Activated CD8-positive, alpha-beta T cell treated with anti-CD3 and anti-CD28 coated beads, Interleukin-2, amount 10 ng/mL, durations not matched to agents 7 days and 5 days (primary cell): ENCODE data around the gene PLEKHA4. TPM values are rescaled to one million over a fixed set of nuclear protein-coding genes. Genes with fewer than 3 reads are reported as not detected.
"Not testable (repeated sequence)": the region's sequence is repeated elsewhere in the genome, so short reads cannot be mapped to it uniquely, and the experiment has no call there.

Experiments used
- ATAC-seq: fragments of 150-1000 bp; cut with Tn5 transposase; one replicate; pipeline ENCODE4 v1.10.0; 2021; ENCODE audit warnings: moderate library complexity
- CTCF ChIA-PET: fragments of 350-600 bp; sonication (Branson Sonifier 250); formaldehyde crosslinking; loops from one replicate; lab custom pipeline; 2021; ENCODE audit warnings: antibody characterized with exemption; lab: Charles Lee
- POLR2A ChIA-PET: fragments of 350-600 bp; sonication (Branson Sonifier 250); formaldehyde crosslinking; loops from one replicate; lab custom pipeline; 2021; ENCODE audit warnings: antibody characterized with exemption; lab: Charles Lee
- DNase-seq: peaks from one replicate; pipeline ENCODE4 v3.0.0-alpha.2; 2020
- H3K27ac Mint-ChIP-seq: one replicate; pipeline ENCODE4 v1.8.0; 2021; ENCODE audit warnings: mild to moderate bottlenecking, mixed read lengths
- H3K27me3 Mint-ChIP-seq: one replicate; pipeline ENCODE4 v1.8.0; 2021; ENCODE audit warnings: low read depth, mixed read lengths
- H3K36me3 Mint-ChIP-seq: one replicate; pipeline ENCODE4 v1.8.0; 2021; ENCODE audit warnings: low read depth, mixed read lengths
- H3K4me1 Mint-ChIP-seq: one replicate; pipeline ENCODE4 v1.8.0; 2021; ENCODE audit warnings: low read depth, mixed read lengths
- H3K4me3 Mint-ChIP-seq: one replicate; pipeline ENCODE4 v1.8.0; 2021; ENCODE audit warnings: mild to moderate bottlenecking, mixed read lengths
- H3K9me3 Mint-ChIP-seq: one replicate; pipeline ENCODE4 v1.8.0; 2022; ENCODE audit warnings: mixed read lengths; ENCODE audit not compliant: insufficient read depth
- total RNA-seq, 2 experiments: library from RNA; stranded (reverse); gene quantifications; one replicate each; pipeline ENCODE4 v1.2.3, GENCODE V29; 2021

Gene PLEKHA4
- total RNA-seq, 2 experiments from 2014 or later, result 4.4 to 4.6 TPM

GRCh38 chr19:48873476-48874302, 5.3 kb upstream of the PLEKHA4 start:
- H3K9me3 Mint-ChIP-seq, result no peaks in the 10 kb centered on the region
- peak; percentile 37 for DNase-seq
- peak overlapping the region; percentile 98 for H3K27ac Mint-ChIP-seq
- CTCF ChIA-PET, result interaction anchor here (1.0 to 2.5 kb wide), 4 partner anchors 27 to 120 kb away, joined by 3 to 12 read pairs (median 8); partner anchors contain the start of genes GYS1, NUCB1 and RUVBL2
- peaks cover 55% of the 10 kb centered on the region for H3K4me1 Mint-ChIP-seq
- peak overlapping the region; percentile 99 for H3K4me3 Mint-ChIP-seq
- POLR2A ChIA-PET, result interaction anchor here (0.8 to 5.7 kb wide), 11 partner anchors 15 to 119 kb away, joined by 3 to 74 read pairs (median 5); partner anchors contain the start of genes DHDH, FTL, GYS1 and NUCB1
- no peaks in the 10 kb centered on the region for H3K27me3 Mint-ChIP-seq
- H3K36me3 Mint-ChIP-seq, result peaks cover 51% of the 10 kb centered on the region
- ATAC-seq, result no peak

- ChIA-PET POLR2A (interaction anchor here (0.6 to 5.7 kb wide), 15 partner anchors 9 to 313 kb away, joined by 3 to 74 read pairs (median 5); partner anchors contain the start of genes FTL, GYS1 and NUCB1), CTCF (interaction anchor here (1.0 to 3.1 kb wide), 7 partner anchors 27 to 120 kb away, joined by 3 to 12 read pairs (median 5); partner anchors contain the start of genes GYS1, HSD17B14 and RUVBL2)
- ATAC-seq, result peak; percentile 27
- Mint-ChIP-seq H3K36me3 (peaks cover 45% of the 10 kb centered on the region), H3K4me3 (peak overlapping the region; percentile 99), H3K27ac (peak overlapping the region; percentile 98), H3K27me3 (no peaks in the 10 kb centered on the region), H3K4me1 (peaks cover 48% of the 10 kb centered on the region), H3K9me3 (no peaks in the 10 kb centered on the region)
- DNase-seq, result peak; percentile 91
Observed at GRCh38 chr19:48872884-48873475, 4.6 kb upstream of the PLEKHA4 start.

- H3K4me1 Mint-ChIP-seq, result peaks cover 42% of the 10 kb centered on the region
- peak within 1 kb of the TSS; percentile 98 for H3K27ac Mint-ChIP-seq
- DNase-seq (peak; percentile 99), ATAC-seq (peak; percentile 47)
- no peaks in the 10 kb centered on the region for H3K27me3 Mint-ChIP-seq
- H3K4me3 Mint-ChIP-seq, result peak within 1 kb of the TSS; percentile 99
- ChIA-PET CTCF (interaction anchor here (0.9 to 3.1 kb wide), 8 partner anchors 27 to 121 kb away, joined by 3 to 12 read pairs (median 4); partner anchors contain the start of genes GYS1, HSD17B14 and RUVBL2), POLR2A (interaction anchor here (0.6 to 5.7 kb wide), 31 partner anchors 9 to 623 kb away, joined by 3 to 74 read pairs (median 4); partner anchors contain the start of genes BAX, BCAT2, FTL and GYS1)
- H3K36me3 Mint-ChIP-seq, result peaks cover 40% of the 10 kb centered on the region
- H3K9me3 Mint-ChIP-seq, result no peaks in the 10 kb centered on the region
Observed at GRCh38 chr19:48872182-48872883, 3.9 kb upstream of the PLEKHA4 start, which contains the start of gene PPP1R15A. TSS of gene PPP1R15A (plus strand) at chr19:48872421. CDS start at chr19:48873234, 813 bp downstream.

- DNase-seq, ATAC-seq, H3K9me3 Mint-ChIP-seq, H3K27me3 Mint-ChIP-seq: not testable (repeated sequence)
- ChIA-PET POLR2A (interaction anchor here (0.6 to 5.7 kb wide), 23 partner anchors 10 to 622 kb away, joined by 3 to 74 read pairs (median 5); partner anchors contain the start of genes BAX, BCAT2, FTL and NUCB1), CTCF (interaction anchor here (0.9 to 3.1 kb wide), 6 partner anchors 29 to 122 kb away, joined by 3 to 12 read pairs (median 6); partner anchors contain the start of genes GYS1 and RUVBL2)
- peak overlapping the region; percentile 98 for H3K27ac Mint-ChIP-seq
- peak overlapping the region; percentile 99 for H3K4me3 Mint-ChIP-seq
- peaks cover 42% of the 10 kb centered on the region for H3K4me1 Mint-ChIP-seq
- H3K36me3 Mint-ChIP-seq, result peaks cover 36% of the 10 kb centered on the region
Observed at GRCh38 chr19:48871471-48872181, 3.2 kb upstream of the PLEKHA4 start.

GRCh38 chr19:48870048-48870447, 1.6 kb upstream of the PLEKHA4 start:
- H3K4me3 Mint-ChIP-seq, result no peak overlapping the region
- no peaks in the 10 kb centered on the region for H3K9me3 Mint-ChIP-seq
- H3K4me1 Mint-ChIP-seq, result peaks cover 26% of the 10 kb centered on the region
- no peak for DNase-seq
- ATAC-seq, result no peak
- peaks cover 21% of the 10 kb centered on the region for H3K36me3 Mint-ChIP-seq
- POLR2A ChIA-PET, result no interaction called here
- no peaks in the 10 kb centered on the region for H3K27me3 Mint-ChIP-seq
- H3K27ac Mint-ChIP-seq, result no peak overlapping the region
- CTCF ChIA-PET, result interaction anchor here (1.1 to 3.1 kb wide), 2 partner anchors 75 to 124 kb away, joined by 5 to 7 read pairs; partner anchors contain the start of gene RUVBL2

GRCh38 chr19:48867746-48868113, 687 bp downstream of the PLEKHA4 start:
- DNase-seq (no peak), ATAC-seq (no peak)
- Mint-ChIP-seq H3K9me3 (no peaks in the 10 kb centered on the region), H3K27ac (no peak overlapping the region), H3K4me3 (no peak overlapping the region), H3K36me3 (peaks cover under 1% of the 10 kb centered on the region), H3K4me1 (peaks cover 8% of the 10 kb centered on the region), H3K27me3 (no peaks in the 10 kb centered on the region)
- CTCF ChIA-PET, result interaction anchor here (1.6 kb wide), 1 partner anchor 25 kb away, joined by 3 read pairs; no protein-coding TSS in a partner anchor
- POLR2A ChIA-PET, result no interaction called here

- ChIA-PET CTCF (interaction anchor here (1.6 kb wide), 1 partner anchor 25 kb away, joined by 3 read pairs; no protein-coding TSS in a partner anchor), POLR2A (no interaction called here)
- Mint-ChIP-seq H3K4me3 (no peak overlapping the region), H3K9me3 (no peaks in the 10 kb centered on the region), H3K27me3 (no peaks in the 10 kb centered on the region), H3K4me1 (peaks cover 6% of the 10 kb centered on the region), H3K36me3 (no peaks in the 10 kb centered on the region), H3K27ac (no peak overlapping the region)
- ATAC-seq (no peak), DNase-seq (no peak)
Observed at GRCh38 chr19:48867123-48867745, 1.2 kb downstream of the PLEKHA4 start.

GRCh38 chr19:48866692-48867091, 1.7 kb downstream of the PLEKHA4 start:
- Mint-ChIP-seq H3K27ac (no peak overlapping the region), H3K4me3 (no peak overlapping the region), H3K9me3 (no peaks in the 10 kb centered on the region), H3K4me1 (peaks cover 3% of the 10 kb centered on the region), H3K27me3 (no peaks in the 10 kb centered on the region), H3K36me3 (no peaks in the 10 kb centered on the region)
- ATAC-seq (no peak), DNase-seq (no peak)
- CTCF ChIA-PET, result interaction anchor here (1.1 kb wide), 1 partner anchor 25 kb away, joined by 3 read pairs; no protein-coding TSS in a partner anchor
- POLR2A ChIA-PET, result no interaction called here

- no peaks in the 10 kb centered on the region for H3K36me3 Mint-ChIP-seq
- no peak for ATAC-seq
- peaks cover 4% of the 10 kb centered on the region for H3K4me1 Mint-ChIP-seq
- H3K27me3 Mint-ChIP-seq, result no peaks in the 10 kb centered on the region
- ChIA-PET POLR2A (no interaction called here), CTCF (interaction anchor here (1.7 kb wide), 1 partner anchor 20 kb away, joined by 5 read pairs; no protein-coding TSS in a partner anchor)
- no peak overlapping the region for H3K4me3 Mint-ChIP-seq
- no peak for DNase-seq
- no peaks in the 10 kb centered on the region for H3K9me3 Mint-ChIP-seq
- H3K27ac Mint-ChIP-seq, result no peak overlapping the region
Observed at GRCh38 chr19:48862827-48863226, 5.6 kb downstream of the PLEKHA4 start.

- no peak for DNase-seq
- Mint-ChIP-seq H3K4me1 (peaks cover 4% of the 10 kb centered on the region), H3K27ac (no peak overlapping the region), H3K27me3 (no peaks in the 10 kb centered on the region), H3K36me3 (no peaks in the 10 kb centered on the region), H3K9me3 (no peaks in the 10 kb centered on the region), H3K4me3 (no peak overlapping the region)
- no peak for ATAC-seq
- CTCF ChIA-PET, result interaction anchor here (1.7 kb wide), 1 partner anchor 18 kb away, joined by 5 read pairs; no protein-coding TSS in a partner anchor
- POLR2A ChIA-PET, result interaction anchor here (1.0 to 1.1 kb wide), 2 partner anchors 11 kb away, joined by 5 to 6 read pairs; partner anchors contain the start of gene PPP1R15A
Observed at GRCh38 chr19:48861313-48861712, 7.1 kb downstream of the PLEKHA4 start.
